HepG2 (cell line): Measurements from ENCODE around the gene MEGF6.

Experiments
- CREM ChIP-seq, 2 experiments: sonication (generic) in 1 of 2; formaldehyde crosslinking in 1 of 2; IDR thresholded peaks; 2 replicates each; pipeline versions ENCODE4 v1.4.0 to v1.6.1; 2016 to 2020; ENCODE audit warnings: antibody characterized with exemption in 1 of 2, mild to moderate bottlenecking in 1 of 2, missing genetic modification reagents in 1 of 2
- MEIS2 ChIP-seq: sonication (generic); formaldehyde crosslinking; IDR thresholded peaks from 2 replicates; pipeline ENCODE4 v1.9.0; 2021; ENCODE audit warnings: mild to moderate bottlenecking, missing genetic modification reagents

DNA sequence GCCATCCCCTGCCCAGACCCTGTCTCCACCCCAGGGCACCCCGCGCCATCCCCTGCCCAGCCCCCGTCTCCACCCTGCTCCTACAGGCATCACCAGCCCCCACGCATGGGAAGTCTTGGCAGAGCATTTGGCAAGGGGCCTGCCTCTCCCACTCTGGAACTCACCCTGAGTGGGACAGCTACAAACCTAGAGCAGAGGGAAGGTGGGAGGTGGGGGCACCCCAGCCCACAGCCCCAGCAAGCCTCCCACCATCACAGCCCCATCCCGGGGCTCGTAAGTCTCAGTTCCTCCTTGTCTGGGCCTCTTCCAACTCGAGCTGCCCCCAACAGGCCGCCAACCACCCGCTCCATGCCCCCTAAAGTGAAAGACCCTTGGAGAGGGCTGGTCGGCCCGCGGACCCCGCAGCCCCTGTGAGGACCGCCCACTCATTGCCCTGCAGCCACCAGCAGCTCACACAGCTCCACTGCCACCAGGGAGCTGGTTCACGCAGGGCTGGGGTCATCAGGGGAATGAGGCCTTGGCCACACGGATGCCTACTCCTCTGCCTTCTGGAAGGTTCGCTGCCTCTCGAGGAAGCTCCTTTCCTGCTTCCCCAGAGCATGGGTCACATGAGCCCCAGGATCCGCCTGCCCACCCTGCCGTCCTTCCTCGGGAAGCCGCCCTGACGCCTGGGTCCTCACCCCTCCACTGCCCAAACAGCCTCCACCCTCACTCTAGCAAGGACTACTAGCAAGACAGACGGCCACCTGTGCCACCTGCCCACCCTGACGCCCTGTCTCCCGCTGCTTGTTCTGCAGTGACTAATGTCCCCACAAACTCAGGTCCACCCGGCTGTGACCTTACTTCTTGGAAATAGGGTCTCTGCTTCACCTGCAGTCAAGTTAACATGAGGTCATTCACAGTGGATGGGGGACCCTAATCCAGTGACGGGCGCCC lies 14.4 kb downstream of the MEGF6 start:
- no peak for TF ChIP-seq CREM (IDR thresholded peaks at IDR 0.05)
- no peak for TF ChIP-seq CREM (CRISPR knock-in tag; IDR thresholded peaks at IDR 0.05)
- TF ChIP-seq MEIS2 (CRISPR knock-in tag), result no peak
